ENCODE results near the gene ERGIC1.

Gene ERGIC1

GRCh38 chr5:172866802-172867748, 33.0 kb downstream of the ERGIC1 start:
- FAIRE-seq, result no peak

- no peak for FAIRE-seq
Observed at GRCh38 chr5:172867761-172868435, 33.8 kb downstream of the ERGIC1 start.

- no peak for FAIRE-seq
Observed at GRCh38 chr5:172868436-172868923, 34.4 kb downstream of the ERGIC1 start.

GRCh38 chr5:172868924-172869591, 35.0 kb downstream of the ERGIC1 start:
- no peak for FAIRE-seq

GRCh38 chr5:172869691-172870090, 35.6 kb downstream of the ERGIC1 start:
- FAIRE-seq, result no peak

GRCh38 chr5:172870291-172870714, 36.3 kb downstream of the ERGIC1 start:
- FAIRE-seq, result no peak

GRCh38 chr5:172870715-172871461, 36.8 kb downstream of the ERGIC1 start:
- FAIRE-seq, result no peak

- no peak for FAIRE-seq
Observed at GRCh38 chr5:172871536-172871935, 37.5 kb downstream of the ERGIC1 start.

GRCh38 chr5:172871982-172872381, 37.9 kb downstream of the ERGIC1 start:
- FAIRE-seq, result no peak

- FAIRE-seq, result no peak
Observed at GRCh38 chr5:172872997-172873491, 39.0 kb downstream of the ERGIC1 start.

- no peak for FAIRE-seq
Observed at GRCh38 chr5:172873513-172873912, 39.5 kb downstream of the ERGIC1 start.

GRCh38 chr5:172874647-172875504, 40.8 kb downstream of the ERGIC1 start:
- no peak for FAIRE-seq

- no peak for FAIRE-seq
Observed at GRCh38 chr5:172875505-172876279, 41.6 kb downstream of the ERGIC1 start.

GRCh38 chr5:172876578-172876977, 42.5 kb downstream of the ERGIC1 start:
- no peak for FAIRE-seq

GRCh38 chr5:172877466-172878260, 43.6 kb downstream of the ERGIC1 start:
- no peak for FAIRE-seq

GRCh38 chr5:172878585-172878932, 44.5 kb downstream of the ERGIC1 start:
- no peak for FAIRE-seq

GRCh38 chr5:172878933-172879752, 45.1 kb downstream of the ERGIC1 start:
- FAIRE-seq, result no peak

- no peak for FAIRE-seq
Observed at GRCh38 chr5:172881691-172882370, 47.8 kb downstream of the ERGIC1 start.
